RWPE2 (cell line): ENCODE data around the gene EMILIN2.

Source experiments
- ATAC-seq: fragments of 200-7000 bp; cut with Tn5 transposase; 3 replicates; pipeline ENCODE4 v1.9.1; 2021; ENCODE audit warnings: low read depth
- DNase-seq: peaks from one replicate; pipeline ENCODE4 v3.0.0-alpha.2; 2020; ENCODE audit warnings: low spot score
- H3K27ac ChIP-seq: fragments of 450-650 bp; 2 replicates; pipeline ENCODE4 v1.5.1; 2017; ENCODE audit warnings: mild to moderate bottlenecking; ENCODE audit not compliant: poor library complexity, severe bottlenecking
- H3K27me3 ChIP-seq: fragments of 250-450 bp; sonication (Bioruptor Pico); 2 replicates; pipeline ENCODE4 v1.5.1; 2021; ENCODE audit warnings: mild to moderate bottlenecking, moderate library complexity; ENCODE audit not compliant: insufficient read depth, poor library complexity, severe bottlenecking
- H3K36me3 ChIP-seq: fragments of 250-450 bp; sonication (Bioruptor Pico); 2 replicates; pipeline ENCODE4 v1.5.1; 2020; ENCODE audit warnings: low read depth, mild to moderate bottlenecking, moderate library complexity
- H3K4me1 ChIP-seq: fragments of 250-450 bp; sonication (Bioruptor Pico); 2 replicates; pipeline ENCODE4 v1.5.1; 2021; ENCODE audit warnings: mild to moderate bottlenecking, moderate library complexity; ENCODE audit not compliant: insufficient read depth, poor library complexity, severe bottlenecking
- H3K4me3 ChIP-seq: fragments of 250-450 bp; sonication (Bioruptor Pico); 2 replicates; pipeline ENCODE4 v1.5.1; 2021; ENCODE audit warnings: mild to moderate bottlenecking, moderate library complexity; ENCODE audit not compliant: severe bottlenecking
- H3K9me3 ChIP-seq: fragments of 250-450 bp; sonication (Bioruptor Pico); 2 replicates; pipeline ENCODE4 v1.5.1; 2021; ENCODE audit warnings: mild to moderate bottlenecking, moderate library complexity; ENCODE audit not compliant: severe bottlenecking
- CTCF ChIP-seq: fragments of 450-650 bp; IDR thresholded peaks from one replicate; pipeline ENCODE4 v1.5.1; 2017; ENCODE audit warnings: mild to moderate bottlenecking, moderate library complexity; ENCODE audit not compliant: poor library complexity, severe bottlenecking

EMILIN2 gene

GRCh38 chr18:2908946-2909335 lies 62.1 kb downstream of the EMILIN2 start:
- DNase-seq (no peak), ATAC-seq (no peak)
- no peak for TF ChIP-seq CTCF
- Histone ChIP-seq H3K36me3 (no peaks in the 10 kb centered on the region), H3K4me3 (no peak overlapping the region), H3K27ac (no peak overlapping the region), H3K27me3 (peaks cover 9% of the 10 kb centered on the region), H3K9me3 (no peaks in the 10 kb centered on the region), H3K4me1 (no peaks in the 10 kb centered on the region)

- H3K27me3 ChIP-seq = peaks cover 9% of the 10 kb centered on the region
- no peak overlapping the region for H3K27ac ChIP-seq
- no peaks in the 10 kb centered on the region for H3K4me1 ChIP-seq
- no peaks in the 10 kb centered on the region for H3K9me3 ChIP-seq
- ATAC-seq (no peak), DNase-seq (no peak)
- 0 out of 2 replicates have a peak, but pooled peaks cover 3% of the 10 kb centered on the region for H3K36me3 ChIP-seq
- no peak for TF ChIP-seq CTCF
- no peak overlapping the region for H3K4me3 ChIP-seq
Measured at GRCh38 chr18:2909431-2910140, 62.8 kb downstream of the EMILIN2 start.

- H3K27ac ChIP-seq = no peak overlapping the region
- DNase-seq (no peak), ATAC-seq (no peak)
- 0 out of 2 replicates have a peak, but pooled peaks cover 3% of the 10 kb centered on the region for H3K36me3 ChIP-seq
- H3K4me1 ChIP-seq = no peaks in the 10 kb centered on the region
- no peak for TF ChIP-seq CTCF
- H3K4me3 ChIP-seq = no peak overlapping the region
- no peaks in the 10 kb centered on the region for H3K9me3 ChIP-seq
- H3K27me3 ChIP-seq = peaks cover 9% of the 10 kb centered on the region
Measured at GRCh38 chr18:2910261-2910660, 63.5 kb downstream of the EMILIN2 start.

- DNase-seq (no peak), ATAC-seq (no peak)
- Histone ChIP-seq H3K4me3 (no peak overlapping the region), H3K27ac (no peak overlapping the region), H3K4me1 (no peaks in the 10 kb centered on the region), H3K27me3 (peaks cover 6% of the 10 kb centered on the region), H3K9me3 (no peaks in the 10 kb centered on the region), H3K36me3 (0 out of 2 replicates have a peak, but pooled peaks cover 3% of the 10 kb centered on the region)
- TF ChIP-seq CTCF = no peak
Measured at GRCh38 chr18:2910751-2911425, 64.1 kb downstream of the EMILIN2 start.

- Histone ChIP-seq H3K9me3 (no peaks in the 10 kb centered on the region), H3K27me3 (no peaks in the 10 kb centered on the region), H3K27ac (no peak overlapping the region), H3K4me1 (no peaks in the 10 kb centered on the region), H3K4me3 (no peak overlapping the region), H3K36me3 (0 out of 2 replicates have a peak, but pooled peaks cover 3% of the 10 kb centered on the region)
- DNase-seq (no peak), ATAC-seq (no peak)
- no peak for TF ChIP-seq CTCF
Measured at GRCh38 chr18:2911533-2911932, 64.7 kb downstream of the EMILIN2 start.
